PFSK-1 (cell line): Measurements from ENCODE around the gene MUC21. TPM values are rescaled to one million over a fixed set of nuclear protein-coding genes. Genes with fewer than 3 reads are reported as not detected.

ENCODE experiments used
- FOXP2 ChIP-seq: optimal IDR thresholded peaks from 2 replicates; pipeline ENCODE3; 2011; ENCODE audit warnings: borderline replicate concordance, control low read depth, inconsistent platforms; ENCODE audit not compliant: insufficient read depth; ENCODE audit errors: extremely low read length, extremely low read depth
- POLR2AphosphoS5 ChIP-seq: IDR thresholded peaks from 2 replicates; pipeline ENCODE4 v1.6.1; 2012; ENCODE audit warnings: low read depth, mild to moderate bottlenecking, control low read depth, low read length, moderate library complexity
- REST ChIP-seq, 2 experiments: IDR thresholded peaks; 2 replicates each; pipeline versions ENCODE4 v1.6.1 to v1.8.0; 2011 to 2012; ENCODE audit warnings: low read depth in 2 of 2, low read length in 2 of 2, control low read depth in 1 of 2, inconsistent platforms in 1 of 2, mild to moderate bottlenecking in 1 of 2, moderate library complexity in 1 of 2; ENCODE audit not compliant: insufficient read depth in 1 of 2
- SIN3A ChIP-seq: IDR thresholded peaks from 2 replicates; pipeline ENCODE4 v1.6.1; 2012; ENCODE audit warnings: mild to moderate bottlenecking, low read length, moderate library complexity, borderline replicate concordance; ENCODE audit not compliant: insufficient read depth
- TAF1 ChIP-seq: IDR thresholded peaks from 2 replicates; pipeline ENCODE4 v1.6.1; 2012; ENCODE audit warnings: low read length, control low read depth, borderline replicate concordance; ENCODE audit not compliant: insufficient read depth
- polyA plus RNA-seq: library from polyadenylated mRNA; unstranded; fragments of >200 nt; gene quantifications from one replicate; pipeline ENCODE4 v1.2.1, GENCODE V29; 2012; ENCODE audit warnings: low read depth, missing spikeins; ENCODE audit not compliant: insufficient read length

MUC21 gene
- polyA plus RNA-seq = not detected

- TF ChIP-seq FOXP2 (no peak), TAF1 (no peak), SIN3A (no peak), POLR2AphosphoS5 (no peak), REST (IDR thresholded peaks at IDR 0.05; ENCODE audit: insufficient read depth in 1 of 2, low read depth in 2 of 2, low read length in 2 of 2) (no peak)
These were observed at the start of gene MUC21 for GRCh38 chr6:30983439-30983838. MUC21 (plus strand) TSS chr6:30983718; CDS start chr6:30983959, 241 bp downstream.

- TF ChIP-seq SIN3A = no peak
- TF ChIP-seq POLR2AphosphoS5 = no peak
- TF ChIP-seq FOXP2 = no peak
- TF ChIP-seq REST (IDR thresholded peaks at IDR 0.05; ENCODE audit: insufficient read depth in 1 of 2, low read depth in 2 of 2, low read length in 2 of 2) = no peak
- TF ChIP-seq TAF1 = no peak
These were observed 48.5 kb upstream of the MUC21 start for GRCh38 chr6:30935018-30935417.

GRCh38 chr6:30937265-30937664 lies 46.3 kb upstream of the MUC21 start:
- TF ChIP-seq FOXP2 (no peak), SIN3A (no peak), TAF1 (no peak), POLR2AphosphoS5 (no peak), REST (IDR thresholded peaks at IDR 0.05; ENCODE audit: insufficient read depth in 1 of 2, low read depth in 2 of 2, low read length in 2 of 2) (no peak)

- TF ChIP-seq SIN3A (no peak), TAF1 (no peak), FOXP2 (no peak), POLR2AphosphoS5 (no peak), REST (IDR thresholded peaks at IDR 0.05; ENCODE audit: insufficient read depth in 1 of 2, low read depth in 2 of 2, low read length in 2 of 2) (no peak)
These were observed 44.8 kb upstream of the MUC21 start for GRCh38 chr6:30938730-30939129.

GRCh38 chr6:30939473-30939872 lies 44.0 kb upstream of the MUC21 start:
- TF ChIP-seq POLR2AphosphoS5 = no peak
- no peak for TF ChIP-seq TAF1
- no peak for TF ChIP-seq REST (IDR thresholded peaks at IDR 0.05; ENCODE audit: insufficient read depth in 1 of 2, low read depth in 2 of 2, low read length in 2 of 2)
- no peak for TF ChIP-seq SIN3A
- no peak for TF ChIP-seq FOXP2
